HPDE6-E6E7 (cell line): ENCODE data around the gene PDLIM7.
"Not testable (repeated sequence)": the region's sequence is repeated elsewhere in the genome, so short reads cannot be mapped to it uniquely, and the experiment has no call there.

Experiments
- DNase-seq: peaks from one replicate; pipeline ENCODE4 v3.0.0; 2011; ENCODE audit warnings: missing footprints; ENCODE audit errors: extremely low spot score

The PDLIM7 gene

GRCh38 chr5:177491983-177492746 lies 5.2 kb downstream of the PDLIM7 start:
- DNase-seq = no peak

- no peak for DNase-seq
Observed at GRCh38 chr5:177491429-177491945, 5.9 kb downstream of the PDLIM7 start.

GRCh38 chr5:177490992-177491391 lies 6.4 kb downstream of the PDLIM7 start:
- no peak for DNase-seq

- no peak for DNase-seq
Observed at GRCh38 chr5:177490311-177490991, 7.0 kb downstream of the PDLIM7 start.

- DNase-seq = no peak
Observed at GRCh38 chr5:177489119-177489716, 8.2 kb downstream of the PDLIM7 start.

GRCh38 chr5:177487975-177488374 lies 9.4 kb downstream of the PDLIM7 start:
- DNase-seq = no peak

GRCh38 chr5:177487144-177487543 lies 10.3 kb downstream of the PDLIM7 start:
- DNase-seq = no peak

GRCh38 chr5:177486256-177486655 lies 11.1 kb downstream of the PDLIM7 start:
- no peak for DNase-seq

- DNase-seq = not testable (repeated sequence)
Observed at GRCh38 chr5:177485753-177486152, 11.7 kb downstream of the PDLIM7 start.

GRCh38 chr5:177484902-177485549 lies 12.4 kb downstream of the PDLIM7 start:
- no peak for DNase-seq

- DNase-seq = no peak
Observed at GRCh38 chr5:177483994-177484901, 13.2 kb downstream of the PDLIM7 start.

GRCh38 chr5:177483042-177483441 lies 14.4 kb downstream of the PDLIM7 start:
- DNase-seq = no peak

- DNase-seq = no peak
Observed at GRCh38 chr5:177482359-177482795, 15.0 kb downstream of the PDLIM7 start.

- no peak for DNase-seq
Observed at GRCh38 chr5:177479774-177480173, 17.6 kb downstream of the PDLIM7 start.

- DNase-seq = no peak
Observed at GRCh38 chr5:177478711-177479646, 18.4 kb downstream of the PDLIM7 start.

- no peak for DNase-seq
Observed at GRCh38 chr5:177477701-177478477, 19.5 kb downstream of the PDLIM7 start.

- no peak for DNase-seq
Observed at GRCh38 chr5:177476531-177477233, 20.7 kb downstream of the PDLIM7 start.
